GM12873 (cell line): ENCODE measurements around the gene TXNRD3.

ENCODE experiments used
- TF ChIP-seq, protein P1 (sequence below): IDR thresholded peaks from 2 replicates; pipeline ENCODE4 v1.5.1; 2012; ENCODE audit warnings: low read depth, mild to moderate bottlenecking, moderate library complexity, low read length, control low read depth; ENCODE audit not compliant: insufficient read depth; ENCODE audit errors: missing control alignments

TXNRD3 gene

DNA sequence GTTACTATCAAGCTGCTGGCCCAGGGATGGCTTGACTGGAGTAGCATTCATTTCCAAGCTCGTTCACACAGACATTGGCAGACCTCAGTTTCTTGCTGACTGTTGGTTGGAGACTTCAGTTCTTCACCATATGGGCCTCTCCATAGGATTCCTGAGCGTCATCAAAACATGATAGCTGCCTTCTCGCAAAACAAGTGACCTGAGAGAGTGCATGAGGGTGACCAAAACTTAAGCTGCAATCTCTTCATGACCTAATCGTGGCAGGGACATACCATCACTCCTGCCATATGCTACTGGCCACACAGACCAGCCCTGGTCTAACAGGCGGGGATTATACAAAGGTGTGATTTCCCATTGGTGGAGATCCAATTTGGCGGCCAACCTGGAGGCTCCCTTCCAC is 50.2 kb downstream of the TXNRD3 start:
- TF ChIP-seq, protein P1, sequence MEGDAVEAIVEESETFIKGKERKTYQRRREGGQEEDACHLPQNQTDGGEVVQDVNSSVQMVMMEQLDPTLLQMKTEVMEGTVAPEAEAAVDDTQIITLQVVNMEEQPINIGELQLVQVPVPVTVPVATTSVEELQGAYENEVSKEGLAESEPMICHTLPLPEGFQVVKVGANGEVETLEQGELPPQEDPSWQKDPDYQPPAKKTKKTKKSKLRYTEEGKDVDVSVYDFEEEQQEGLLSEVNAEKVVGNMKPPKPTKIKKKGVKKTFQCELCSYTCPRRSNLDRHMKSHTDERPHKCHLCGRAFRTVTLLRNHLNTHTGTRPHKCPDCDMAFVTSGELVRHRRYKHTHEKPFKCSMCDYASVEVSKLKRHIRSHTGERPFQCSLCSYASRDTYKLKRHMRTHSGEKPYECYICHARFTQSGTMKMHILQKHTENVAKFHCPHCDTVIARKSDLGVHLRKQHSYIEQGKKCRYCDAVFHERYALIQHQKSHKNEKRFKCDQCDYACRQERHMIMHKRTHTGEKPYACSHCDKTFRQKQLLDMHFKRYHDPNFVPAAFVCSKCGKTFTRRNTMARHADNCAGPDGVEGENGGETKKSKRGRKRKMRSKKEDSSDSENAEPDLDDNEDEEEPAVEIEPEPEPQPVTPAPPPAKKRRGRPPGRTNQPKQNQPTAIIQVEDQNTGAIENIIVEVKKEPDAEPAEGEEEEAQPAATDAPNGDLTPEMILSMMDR = no peak

DNA sequence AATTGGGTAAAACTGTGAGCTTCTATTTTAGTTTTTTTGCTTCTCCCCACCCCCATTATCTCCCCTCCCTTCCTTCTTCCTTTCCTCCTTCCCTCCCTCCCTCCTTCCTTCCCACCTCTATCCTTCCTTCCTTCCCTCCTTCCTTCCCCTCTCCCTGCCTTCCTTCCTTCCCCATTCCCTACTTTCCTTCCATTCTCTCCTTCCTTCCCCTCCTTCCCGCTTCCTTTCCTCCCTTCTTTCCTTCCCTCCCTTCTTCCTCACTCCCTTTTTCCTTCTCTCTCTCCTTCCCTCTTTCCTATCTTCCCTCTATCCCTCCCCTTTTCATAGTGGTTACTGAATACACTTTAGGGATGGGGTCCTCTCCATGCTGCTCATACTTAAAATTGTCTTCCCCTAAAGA is 55.8 kb downstream of the TXNRD3 start:
- TF ChIP-seq, protein P1 = no peak

DNA sequence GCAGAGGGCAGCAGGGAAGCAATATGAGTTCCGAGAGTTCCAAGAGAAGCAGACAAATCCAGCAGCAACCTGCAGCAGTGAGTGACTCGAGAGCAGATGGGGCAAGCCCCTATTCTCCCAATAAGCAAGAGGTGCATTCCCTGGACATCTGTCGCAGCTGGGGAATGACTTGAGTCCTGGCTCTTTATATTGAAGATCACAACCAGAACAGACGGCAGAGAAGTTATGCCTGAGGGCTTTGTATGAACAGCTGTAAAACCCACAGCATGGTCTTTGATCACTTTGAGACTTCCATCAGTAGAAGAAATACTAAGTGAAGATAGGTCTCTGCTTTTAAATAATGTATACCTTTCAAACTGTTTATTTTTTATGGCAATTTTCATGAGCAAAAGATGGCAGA is 72.6 kb downstream of the TXNRD3 start:
- TF ChIP-seq, protein P1 = no peak

DNA sequence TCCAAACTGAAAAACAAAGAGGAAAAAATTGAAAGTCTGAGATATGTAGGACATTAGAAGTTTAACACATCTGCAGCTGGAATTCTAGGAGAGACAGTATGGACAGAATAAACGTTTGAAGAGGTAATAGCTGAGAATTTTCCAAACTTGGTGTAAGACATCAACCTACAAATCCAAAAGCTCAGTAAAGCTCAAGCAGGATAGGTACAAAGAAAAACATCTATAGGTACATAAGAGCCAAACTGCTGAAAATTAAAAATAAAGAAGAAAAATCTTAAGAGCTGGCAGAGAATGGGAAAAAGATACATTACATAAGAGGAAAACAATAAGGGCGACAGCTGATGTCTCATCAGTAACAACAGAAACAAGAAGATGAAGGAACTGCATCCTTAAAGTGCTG is 73.4 kb downstream of the TXNRD3 start:
- TF ChIP-seq, protein P1 = no peak

DNA sequence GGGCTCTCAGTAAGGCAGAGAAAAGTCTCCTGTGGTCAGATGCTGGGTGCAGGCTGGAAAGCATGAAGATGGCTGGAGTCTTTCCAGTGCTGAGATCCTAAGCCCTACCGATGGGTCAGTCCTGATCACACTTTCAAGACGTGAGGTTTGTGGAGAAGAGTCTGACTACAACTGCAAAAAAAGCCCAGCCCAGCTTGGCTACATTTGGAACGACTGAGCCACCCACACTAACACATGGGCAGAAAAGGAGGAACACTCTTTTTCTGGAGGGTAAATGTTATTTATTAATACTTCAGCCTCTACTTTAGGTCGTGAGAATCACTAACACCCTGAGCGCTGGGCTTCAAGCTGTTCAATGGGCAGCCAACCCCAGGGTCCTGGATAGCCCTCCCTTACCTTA is 74.2 kb downstream of the TXNRD3 start:
- TF ChIP-seq, protein P1 = no peak

DNA sequence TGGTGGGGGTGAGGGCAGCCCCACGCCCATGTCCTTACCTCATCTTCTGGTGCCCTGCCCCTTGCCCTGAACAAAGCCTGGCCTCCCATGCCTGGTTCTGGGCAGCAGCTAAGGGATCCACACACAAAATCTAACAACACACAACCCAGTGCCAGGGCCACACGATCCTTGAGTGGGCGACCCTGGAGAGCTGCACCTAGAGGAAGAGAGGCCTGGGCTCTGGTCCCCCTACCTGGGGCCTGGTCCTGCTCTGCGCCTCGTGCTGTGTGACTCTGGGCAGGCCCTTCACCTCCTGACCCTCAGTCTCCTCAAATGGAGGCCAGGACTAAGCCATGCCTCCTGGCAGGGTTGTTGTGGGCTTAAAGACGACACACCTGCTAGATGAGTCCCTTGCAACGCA is 76.2 kb downstream of the TXNRD3 start:
- TF ChIP-seq, protein P1 = no peak

DNA sequence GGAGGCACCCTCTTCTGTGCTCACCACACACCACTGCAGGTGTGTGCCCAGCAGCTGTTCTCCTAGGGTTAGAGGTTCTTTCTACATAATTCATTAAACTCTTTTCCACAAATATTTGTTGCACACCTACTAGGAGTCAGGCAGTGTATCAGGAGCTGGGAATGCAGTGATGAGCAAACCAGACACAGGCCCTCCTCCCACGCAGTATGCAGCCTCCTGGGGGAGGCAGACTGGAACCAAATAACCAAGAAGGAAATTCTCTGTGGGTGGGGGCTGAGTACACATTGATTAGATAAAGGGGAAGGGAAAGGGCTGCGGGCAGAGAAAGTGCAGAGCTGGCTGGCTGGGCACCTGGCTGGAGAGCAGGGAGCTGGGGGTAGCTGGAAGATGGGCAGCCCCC is 77.7 kb downstream of the TXNRD3 start:
- TF ChIP-seq, protein P1 = no peak
